SK-N-MC (cell line): Measurements from ENCODE around the gene GON4L.
"Not testable (repeated sequence)": the region's sequence is repeated elsewhere in the genome, so short reads cannot be mapped to it uniquely, and the experiment has no call there.

Experiments
- DNase-seq: peaks from one replicate; pipeline ENCODE4 v3.0.0-alpha.2; 2011; ENCODE audit warnings: low read depth, low spot score
- H3K27ac ChIP-seq: fragments of 200-600 bp; sonication (generic); 2 replicates; pipeline ENCODE4 v1.5.1; 2016; ENCODE audit warnings: mixed run types
- H3K36me3 ChIP-seq: fragments of 200-600 bp; sonication (generic); 2 replicates; pipeline ENCODE4 v1.6.1; 2017; ENCODE audit warnings: antibody characterized with exemption, low read length, mixed read lengths; ENCODE audit not compliant: insufficient read depth
- H3K4me3 ChIP-seq: fragments of 200-600 bp; sonication (generic); 2 replicates; pipeline ENCODE4 v1.5.1; 2016
- H3K9ac ChIP-seq: fragments of 200-600 bp; sonication (generic); 2 replicates; pipeline ENCODE4 v1.8.0; 2017; ENCODE audit warnings: mixed run types, mixed read lengths; ENCODE audit not compliant: insufficient read length
- H3K9me3 ChIP-seq: fragments of 200-600 bp; sonication (generic); 2 replicates; pipeline ENCODE4 v1.6.1; 2017; ENCODE audit warnings: low read depth, mild to moderate bottlenecking, antibody characterized with exemption, low read length, moderate library complexity, mixed read lengths
- EZH2 ChIP-seq: fragments of 200-600 bp; sonication (generic); IDR thresholded peaks from one replicate; pipeline ENCODE4 v1.6.1; 2017; ENCODE audit warnings: antibody characterized with exemption
- FOXP2 ChIP-seq: optimal IDR thresholded peaks from 2 replicates; pipeline ENCODE3; 2011; ENCODE audit warnings: mild to moderate bottlenecking, moderate library complexity; ENCODE audit not compliant: insufficient read depth; ENCODE audit errors: extremely low read length, control extremely low read depth
- POLR2AphosphoS5 ChIP-seq: IDR thresholded peaks from 2 replicates; pipeline ENCODE4 v1.6.1; 2012; ENCODE audit warnings: mild to moderate bottlenecking, low read depth, low read length, borderline replicate concordance

The GON4L gene

GRCh38 chr1:155773221-155773620 is 83.8 kb downstream of the GON4L start:
- no peak for TF ChIP-seq FOXP2
- TF ChIP-seq POLR2AphosphoS5: no peak
- TF ChIP-seq EZH2: no peak
- no peak overlapping the region for H3K4me3 ChIP-seq
- peaks cover 65% of the 10 kb centered on the region for H3K36me3 ChIP-seq
- H3K27ac ChIP-seq: no peak overlapping the region
- no peaks in the 10 kb centered on the region for H3K9me3 ChIP-seq
- H3K9ac ChIP-seq: no peak overlapping the region
- DNase-seq: no peak

- TF ChIP-seq EZH2 (no peak), POLR2AphosphoS5 (no peak)
Observed at GRCh38 chr1:155769257-155769656, 87.8 kb downstream of the GON4L start.

GRCh38 chr1:155767399-155767989 is 89.5 kb downstream of the GON4L start:
- not testable (repeated sequence) for H3K4me3 ChIP-seq, H3K9ac ChIP-seq, DNase-seq, H3K27ac ChIP-seq, H3K9me3 ChIP-seq
- peaks cover 60% of the 10 kb centered on the region for H3K36me3 ChIP-seq

More at GRCh38 chr1:155769257-155769656, 87.8 kb downstream of the GON4L start:
- Histone ChIP-seq H3K27ac (no peak overlapping the region), H3K9ac (no peak overlapping the region), H3K9me3 (no peaks in the 10 kb centered on the region), H3K36me3 (peaks cover 61% of the 10 kb centered on the region), H3K4me3 (no peak overlapping the region)
- no peak for DNase-seq

- peaks cover 57% of the 10 kb centered on the region for H3K36me3 ChIP-seq
- not testable (repeated sequence) for H3K9ac ChIP-seq, H3K4me3 ChIP-seq, H3K9me3 ChIP-seq, DNase-seq, H3K27ac ChIP-seq
Observed at GRCh38 chr1:155763989-155764388, 93.0 kb downstream of the GON4L start.

- not testable (repeated sequence) for H3K9me3 ChIP-seq, H3K27ac ChIP-seq, DNase-seq, H3K9ac ChIP-seq, H3K4me3 ChIP-seq
- H3K36me3 ChIP-seq: peaks cover 54% of the 10 kb centered on the region
Observed at GRCh38 chr1:155763090-155763815, 93.8 kb downstream of the GON4L start.

- Histone ChIP-seq H3K27ac (no peak overlapping the region), H3K9ac (no peak overlapping the region), H3K36me3 (peaks cover 54% of the 10 kb centered on the region), H3K4me3 (no peak overlapping the region), H3K9me3 (no peaks in the 10 kb centered on the region)
- no peak for DNase-seq
- TF ChIP-seq POLR2AphosphoS5: no peak
- no peak for TF ChIP-seq EZH2
- no peak for TF ChIP-seq FOXP2
Observed at GRCh38 chr1:155761736-155762405, 95.1 kb downstream of the GON4L start.

DNA sequence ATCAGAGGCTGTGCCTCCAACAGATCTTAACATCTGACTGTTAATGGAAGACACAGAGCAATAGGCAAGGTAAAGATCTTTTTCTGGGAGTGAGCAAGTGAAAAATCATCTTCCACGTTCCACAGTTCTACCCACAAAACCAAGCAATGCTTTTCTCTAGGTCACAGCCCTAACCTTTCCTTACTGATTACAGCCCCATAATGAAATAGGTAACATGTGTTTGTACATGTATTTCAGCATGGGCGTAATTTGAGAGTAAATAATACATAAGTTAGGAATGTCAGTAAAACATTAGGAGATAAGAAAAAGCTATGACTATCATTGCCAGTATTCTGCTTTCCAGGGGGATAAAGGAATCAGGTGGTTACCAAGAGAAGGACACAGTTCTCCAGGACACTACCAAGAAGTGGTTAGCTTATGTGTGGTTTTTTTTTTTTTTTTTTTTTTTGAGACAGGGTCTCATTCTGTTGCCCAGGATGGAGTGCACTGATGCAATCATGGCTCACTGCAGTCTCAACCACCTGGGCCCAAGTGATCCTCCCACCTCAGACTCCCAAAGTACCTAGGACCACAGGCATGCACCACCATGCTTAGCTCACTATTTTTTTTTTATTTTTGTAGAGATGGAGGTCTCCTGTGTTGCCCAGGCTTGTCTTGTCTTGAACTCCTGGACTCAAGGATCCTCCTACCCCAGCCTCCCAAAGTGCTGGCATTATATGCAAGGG is 96.1 kb downstream of the GON4L start:
- Histone ChIP-seq H3K9me3 (no peaks in the 10 kb centered on the region), H3K4me3 (no peak overlapping the region), H3K36me3 (peaks cover 54% of the 10 kb centered on the region), H3K9ac (no peak overlapping the region), H3K27ac (no peak overlapping the region)
- no peak for DNase-seq
- no peak for TF ChIP-seq FOXP2
- no peak for TF ChIP-seq POLR2AphosphoS5
- TF ChIP-seq EZH2: no peak

DNA sequence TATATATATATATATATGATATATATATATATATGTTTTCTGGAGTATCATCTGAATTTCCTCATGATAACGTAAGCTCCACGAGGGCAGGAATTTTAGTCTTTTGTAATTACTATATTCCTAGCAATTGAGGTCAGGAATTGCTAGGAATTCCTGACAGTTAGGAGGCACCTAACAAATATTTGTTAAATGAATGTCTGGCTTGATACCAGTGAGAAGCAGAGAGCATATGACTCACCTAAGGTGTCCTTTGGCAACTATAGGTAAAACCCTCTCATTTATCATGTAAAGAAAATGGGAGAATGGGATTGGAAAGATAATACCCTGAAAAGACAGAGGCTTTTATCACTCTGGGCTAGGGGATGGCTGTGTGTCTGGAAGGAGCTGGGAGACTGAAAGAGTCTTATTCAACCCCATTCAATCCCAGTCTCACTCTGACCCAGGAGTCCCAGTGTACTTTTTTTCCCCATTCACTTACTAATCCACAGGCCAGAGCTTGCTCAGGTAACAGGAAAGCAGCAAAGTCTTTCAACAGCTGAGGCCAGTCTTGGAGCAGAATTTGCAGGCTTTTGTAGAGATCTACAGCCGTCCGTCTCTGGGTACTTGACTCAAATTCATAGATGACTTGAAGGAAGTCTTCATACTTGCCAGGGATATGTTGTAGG is 96.9 kb downstream of the GON4L start:
- H3K27ac ChIP-seq: no peak overlapping the region
- TF ChIP-seq POLR2AphosphoS5 (no peak), FOXP2 (no peak), EZH2 (no peak)
- no peak for DNase-seq
- no peak overlapping the region for H3K9ac ChIP-seq
- H3K4me3 ChIP-seq: no peak overlapping the region
- no peaks in the 10 kb centered on the region for H3K9me3 ChIP-seq
- H3K36me3 ChIP-seq: peaks cover 57% of the 10 kb centered on the region

- H3K9me3 ChIP-seq, DNase-seq, H3K4me3 ChIP-seq, H3K27ac ChIP-seq, H3K9ac ChIP-seq: not testable (repeated sequence)
- H3K36me3 ChIP-seq: peaks cover 57% of the 10 kb centered on the region
Observed at GRCh38 chr1:155759017-155759416, 98.0 kb downstream of the GON4L start.

DNA sequence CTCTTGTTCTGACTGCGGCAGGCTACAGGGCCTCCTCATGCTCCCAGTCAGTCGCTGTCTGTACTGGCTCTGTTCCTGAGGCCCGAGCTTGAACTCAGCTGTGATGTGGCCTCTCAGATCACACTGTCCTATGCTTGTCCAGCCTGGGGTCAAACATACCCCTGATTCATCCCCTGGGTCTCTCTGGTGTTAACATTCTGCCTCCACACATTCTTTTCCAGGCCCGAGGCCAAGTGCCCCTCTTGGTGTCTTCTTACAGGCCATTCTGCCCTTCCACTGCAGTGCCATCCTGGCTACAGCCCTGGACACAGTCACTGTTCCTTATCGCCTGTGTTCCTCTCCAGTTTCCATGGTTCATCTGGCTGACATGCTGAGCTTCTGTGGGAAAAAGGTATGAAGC is 108.9 kb downstream of the GON4L start:
- not testable (repeated sequence) for H3K9ac ChIP-seq, H3K4me3 ChIP-seq, H3K36me3 ChIP-seq, H3K9me3 ChIP-seq, H3K27ac ChIP-seq, DNase-seq

GRCh38 chr1:155747586-155747985 is 109.4 kb downstream of the GON4L start:
- not testable (repeated sequence) for H3K36me3 ChIP-seq, H3K4me3 ChIP-seq, DNase-seq, H3K27ac ChIP-seq, H3K9ac ChIP-seq, H3K9me3 ChIP-seq
